IMR-90 (cell line): ENCODE measurements around the gene C3. TPM values are rescaled to one million over a fixed set of nuclear protein-coding genes. Genes with fewer than 3 reads are reported as not detected.
A peak's percentile ranks its signal among the peaks of the same experiment; 100 is the strongest.

Experiments
- ATAC-seq: fragments of 200-7000 bp; cut with Tn5 transposase; 2 replicates; pipeline ENCODE4 v1.9.1; 2020; ENCODE audit warnings: low read depth, mild to moderate bottlenecking, moderate library complexity
- BruUV-seq: library from RNA; stranded (reverse); fragments of 400-500 nt; replicated peaks from 2 replicates; lab custom pipeline; 2021; lab: Mats Ljungman, UMichigan
- CTCF ChIA-PET: fragments of 300-600 bp; formaldehyde crosslinking; extraction: SDS; loops from one replicate; lab custom pipeline; 2021; ENCODE audit warnings: antibody characterized with exemption; lab: Yijun Ruan, JAX
- POLR2A ChIA-PET: fragments of 300-600 bp; sonication (Branson Sonifier 250); formaldehyde crosslinking; loops from one replicate; lab custom pipeline; 2022; ENCODE audit warnings: antibody characterized with exemption; ENCODE audit not compliant: unreplicated experiment; lab: Charles Lee
- DNase-seq: peaks from one replicate; pipeline ENCODE4 v3.0.0; 2013
- H2AFZ ChIP-seq: replicated peaks from 2 replicates; pipeline ENCODE3; 2013; ENCODE audit warnings: low read length, mild to moderate bottlenecking; ENCODE audit not compliant: poor library complexity
- H2AK5ac ChIP-seq: 2 replicates; pipeline ENCODE4 v1.6.1; 2013; ENCODE audit warnings: low read depth, low read length, inconsistent platforms
- H2AK9ac ChIP-seq: replicated peaks from 2 replicates; pipeline ENCODE3; 2013; ENCODE audit warnings: mild to moderate bottlenecking, low read depth, low read length, moderate library complexity; ENCODE audit not compliant: poor library complexity
- H2BK120ac ChIP-seq: 2 replicates; pipeline ENCODE4 v1.6.1; 2013; ENCODE audit warnings: low read depth, low read length, inconsistent platforms
- H2BK15ac ChIP-seq: 3 replicates; pipeline ENCODE4 v1.6.1; 2013; ENCODE audit warnings: low read depth, low read length, inconsistent platforms
- H2BK20ac ChIP-seq: 2 replicates; pipeline ENCODE4 v1.6.1; 2013; ENCODE audit warnings: low read depth, mild to moderate bottlenecking, inconsistent platforms, low read length, moderate library complexity
- H2BK5ac ChIP-seq: 2 replicates; pipeline ENCODE4 v1.6.1; 2013; ENCODE audit warnings: mild to moderate bottlenecking, low read depth, low read length, inconsistent platforms; ENCODE audit not compliant: poor library complexity, severe bottlenecking
- H3K14ac ChIP-seq: replicated peaks from 2 replicates; pipeline ENCODE4 v1.6.1; 2013; ENCODE audit warnings: low read depth, low read length, inconsistent platforms
- H3K18ac ChIP-seq: 2 replicates; pipeline ENCODE4 v1.6.1; 2013; ENCODE audit warnings: low read depth, low read length, control low read depth
- H3K23ac ChIP-seq: 2 replicates; pipeline ENCODE4 v1.6.1; 2013; ENCODE audit warnings: low read depth, low read length, inconsistent platforms
- H3K27ac ChIP-seq: 2 replicates; pipeline ENCODE4 v1.5.1; 2013; ENCODE audit warnings: mild to moderate bottlenecking, control low read depth, low read length; ENCODE audit not compliant: insufficient read depth
- H3K27me3 ChIP-seq: 2 replicates; pipeline ENCODE4 v1.6.1; 2013; ENCODE audit warnings: low read length; ENCODE audit not compliant: control insufficient read depth, insufficient read depth
- H3K36me3 ChIP-seq: 2 replicates; pipeline ENCODE4 v1.6.1; 2013; ENCODE audit warnings: low read length, mixed read lengths; ENCODE audit not compliant: control insufficient read depth, insufficient read depth
- H3K4ac ChIP-seq: 2 replicates; pipeline ENCODE4 v1.6.1; 2013; ENCODE audit warnings: low read depth, low read length, inconsistent platforms
- H3K4me1 ChIP-seq: 2 replicates; pipeline ENCODE4 v1.6.1; 2013; ENCODE audit warnings: low read length, mixed read lengths; ENCODE audit not compliant: control insufficient read depth, insufficient read depth
- H3K4me2 ChIP-seq: 2 replicates; pipeline ENCODE4 v1.6.1; 2013; ENCODE audit warnings: low read depth, mild to moderate bottlenecking, control low read depth, low read length, moderate library complexity
- H3K4me3 ChIP-seq: 2 replicates; pipeline ENCODE4 v1.5.1; 2013; ENCODE audit warnings: low read depth, mild to moderate bottlenecking, control low read depth, low read length, moderate library complexity; ENCODE audit not compliant: insufficient read depth
- H3K56ac ChIP-seq: 2 replicates; pipeline ENCODE4 v1.6.1; 2013; ENCODE audit warnings: low read length, inconsistent platforms; ENCODE audit not compliant: insufficient read depth; ENCODE audit errors: extremely low read depth
- H3K79me1 ChIP-seq, 2 experiments: 2 replicates each; pipeline ENCODE4 v1.6.1; 2013; ENCODE audit warnings: low read length in 2 of 2, inconsistent platforms in 1 of 2, low read depth in 1 of 2
- H3K9ac ChIP-seq: 2 replicates; pipeline ENCODE4 v1.6.1; 2013; ENCODE audit warnings: low read depth, low read length, control low read depth
- H3K9me1 ChIP-seq: 2 replicates; pipeline ENCODE4 v1.6.1; 2013; ENCODE audit warnings: low read length, inconsistent platforms; ENCODE audit not compliant: insufficient read depth
- H3K9me3 ChIP-seq: 2 replicates; pipeline ENCODE4 v1.6.1; 2013; ENCODE audit warnings: low read length; ENCODE audit not compliant: control insufficient read depth, insufficient read depth
- H4K20me1 ChIP-seq: 2 replicates; pipeline ENCODE4 v1.6.1; 2013; ENCODE audit warnings: low read length, inconsistent platforms; ENCODE audit not compliant: insufficient read depth
- H4K5ac ChIP-seq: 2 replicates; pipeline ENCODE4 v1.6.1; 2013; ENCODE audit warnings: mild to moderate bottlenecking, low read depth, low read length, control low read depth
- H4K8ac ChIP-seq, 2 experiments: 2 replicates each; pipeline ENCODE4 v1.6.1; 2013; ENCODE audit warnings: low read depth in 2 of 2, low read length in 2 of 2, control low read depth in 1 of 2, inconsistent platforms in 1 of 2
- H4K91ac ChIP-seq: 2 replicates; pipeline ENCODE4 v1.6.1; 2013; ENCODE audit warnings: low read depth, low read length, inconsistent platforms; ENCODE audit not compliant: insufficient read depth
- BHLHE40 ChIP-seq: fragments of 150-350 bp; IDR thresholded peaks from 2 replicates; pipeline ENCODE4 v1.6.1; 2016; ENCODE audit warnings: mild to moderate bottlenecking, low read depth, low read length
- MAZ ChIP-seq: IDR thresholded peaks from 2 replicates; pipeline ENCODE4 v1.6.1; 2012; ENCODE audit warnings: low read depth, mild to moderate bottlenecking, low read length, improper control_type of control experiment, moderate library complexity, borderline replicate concordance
- WGBS, 2 experiments: methylation state at CpG; one replicate each; pipeline versions ENCODE4 v1.1.5 to v1.1.7; 2013; ENCODE audit warnings: missing lambda C conversion rate in 2 of 2; ENCODE audit not compliant: insufficient read length in 1 of 2; ENCODE audit errors: extremely low coverage in 2 of 2; 5-methylcytosine and 5-hydroxymethylcytosine counted together
- dilution Hi-C: fragments of 300-500 bp; cut with HindIII; formaldehyde crosslinking; loops from one replicate; pipeline ENCODE4 v1.14.3; 2018; ENCODE audit warnings: low sequenced_read_pairs; ENCODE audit not compliant: unreplicated experiment
- in situ Hi-C: fragments of 300-500 bp; cut with MboI; formaldehyde crosslinking; loops from 3 replicates; pipeline ENCODE4 v1.14.3; 2019; ENCODE audit warnings: low sequenced_read_pairs, inconsistent platforms, mixed read lengths
- intact Hi-C: fragments of 100-400 bp; cut with micrococcal nuclease; formaldehyde crosslinking; loops from 2 replicates; pipeline ENCODE4 v1.10.0; 2022
- polyA plus RNA-seq, 3 experiments: library from polyadenylated mRNA; depleted of rRNA; stranded (reverse); fragments of >200 nt; gene quantifications; 2 replicates each; pipeline ENCODE4 v1.2.3, GENCODE V29; 2012; ENCODE audit warnings: low replicate concordance in 1 of 3
- total RNA-seq: library from RNA; depleted of rRNA; stranded (reverse); fragments of >200 nt; gene quantifications from 2 replicates; pipeline ENCODE4 v1.2.3, GENCODE V29; 2012
- TF ChIP-seq, protein P1 (sequence below): conservative IDR thresholded peaks from 2 replicates; pipeline ENCODE4 v1.5.1; 2012; ENCODE audit warnings: mild to moderate bottlenecking, low read depth, low read length, improper control_type of control experiment

Gene C3
- total and polyA plus RNA-seq, 2 of the 4 experiments (the other 2 are of a cell fraction): 0.36 TPM; not detected in 1

GRCh38 chr19:6739390-6739882 is 19.0 kb upstream of the C3 start, which contains the start of gene TRIP10:
Gene TRIP10, plus strand, starts transcription at chr19:6739680. Its CDS starts 82 bp downstream, at chr19:6739762.
- peak within 1 kb of the TSS; percentile 43 for H3K14ac ChIP-seq
- H4K5ac ChIP-seq: peak within 1 kb of the TSS; percentile 91
- in situ Hi-C loops: loop anchor here (10.0 kb wide), 2 partner anchors 125 to 225 kb away; no protein-coding TSS in a partner anchor
- peak within 1 kb of the TSS; percentile 79; the same call in 1 of the 3 replicates for H2BK15ac ChIP-seq
- no TSS peak for BruUV-seq
- H3K9me3 ChIP-seq: no peaks in the 10 kb centered on the region
- peak within 1 kb of the TSS; percentile 74 for H2BK5ac ChIP-seq
- H4K91ac ChIP-seq: peak within 1 kb of the TSS; percentile 52
- CTCF ChIA-PET: interaction anchor here (3.6 kb wide), 1 partner anchor 124 kb away, joined by 25 read pairs; no protein-coding TSS in a partner anchor
- TF ChIP-seq BHLHE40 (0 out of 2 replicates have a peak, but pooled peaks have one; percentile 11), MAZ (peak; percentile 57; the same call in 1 of the 2 replicates)
- TF ChIP-seq, protein P1, sequence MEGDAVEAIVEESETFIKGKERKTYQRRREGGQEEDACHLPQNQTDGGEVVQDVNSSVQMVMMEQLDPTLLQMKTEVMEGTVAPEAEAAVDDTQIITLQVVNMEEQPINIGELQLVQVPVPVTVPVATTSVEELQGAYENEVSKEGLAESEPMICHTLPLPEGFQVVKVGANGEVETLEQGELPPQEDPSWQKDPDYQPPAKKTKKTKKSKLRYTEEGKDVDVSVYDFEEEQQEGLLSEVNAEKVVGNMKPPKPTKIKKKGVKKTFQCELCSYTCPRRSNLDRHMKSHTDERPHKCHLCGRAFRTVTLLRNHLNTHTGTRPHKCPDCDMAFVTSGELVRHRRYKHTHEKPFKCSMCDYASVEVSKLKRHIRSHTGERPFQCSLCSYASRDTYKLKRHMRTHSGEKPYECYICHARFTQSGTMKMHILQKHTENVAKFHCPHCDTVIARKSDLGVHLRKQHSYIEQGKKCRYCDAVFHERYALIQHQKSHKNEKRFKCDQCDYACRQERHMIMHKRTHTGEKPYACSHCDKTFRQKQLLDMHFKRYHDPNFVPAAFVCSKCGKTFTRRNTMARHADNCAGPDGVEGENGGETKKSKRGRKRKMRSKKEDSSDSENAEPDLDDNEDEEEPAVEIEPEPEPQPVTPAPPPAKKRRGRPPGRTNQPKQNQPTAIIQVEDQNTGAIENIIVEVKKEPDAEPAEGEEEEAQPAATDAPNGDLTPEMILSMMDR: no peak
- 0 out of 2 replicates have a peak, but pooled peaks cover under 1% of the 10 kb centered on the region for H4K20me1 ChIP-seq
- H3K4me3 ChIP-seq: peak within 1 kb of the TSS; percentile 93
- ATAC-seq (peak; percentile 15), DNase-seq (peak; percentile 72)
- peak within 1 kb of the TSS; percentile 67 to 92 for H4K8ac ChIP-seq
- WGBS, 2 experiments: 0% methylated on average over 4 of the region's 47 CpGs; no CpG with 5 or more reads in 1 of the 2 experiments
- peak within 1 kb of the TSS; percentile 87 for H3K18ac ChIP-seq
- H2AFZ ChIP-seq: peak within 1 kb of the TSS; percentile 97
- H2BK120ac ChIP-seq: peak within 1 kb of the TSS; percentile 76
- dilution Hi-C loops: no loop called here
- peaks cover 3 to 66% of the 10 kb centered on the region in 2 experiments for H3K79me1 ChIP-seq
- no peak within 1 kb of the TSS; the same call in 1 of the 2 replicates for H2BK20ac ChIP-seq
- H3K4me1 ChIP-seq: peaks cover 30% of the 10 kb centered on the region
- peak within 1 kb of the TSS; percentile 86; the same call in 1 of the 2 replicates for H3K23ac ChIP-seq
- POLR2A ChIA-PET: no interaction called here
- intact Hi-C loops: loop anchor here (5.0 to 10.0 kb wide), 3 partner anchors 207 to 612 kb away; partner anchors contain the start of genes TNFSF9 and ZNF557
- peaks cover 11% of the 10 kb centered on the region for H3K36me3 ChIP-seq
- H3K27me3 ChIP-seq: no peaks in the 10 kb centered on the region
- peak within 1 kb of the TSS; percentile 71; the same call in 1 of the 2 replicates for H3K56ac ChIP-seq
- peak within 1 kb of the TSS; percentile 62 for H2AK5ac ChIP-seq
- peak within 1 kb of the TSS; percentile 76 for H3K4ac ChIP-seq
- H2AK9ac ChIP-seq: peak within 1 kb of the TSS; percentile 99
- H3K9ac ChIP-seq: peak within 1 kb of the TSS; percentile 82
- peak within 1 kb of the TSS; percentile 89 for H3K4me2 ChIP-seq
- peaks cover 7% of the 10 kb centered on the region; the same call in 1 of the 2 replicates for H3K9me1 ChIP-seq
- peak within 1 kb of the TSS; percentile 87 for H3K27ac ChIP-seq
